IPS-20b (cell line): ENCODE results near the gene PHF20.
"Not testable (repeated sequence)": the region's sequence is repeated elsewhere in the genome, so short reads cannot be mapped to it uniquely, and the experiment has no call there.

Experiments used
- H3K27ac ChIP-seq: one replicate; pipeline ENCODE4 v1.5.1; 2013; ENCODE audit warnings: low read length
- H3K27me3 ChIP-seq: 2 replicates; pipeline ENCODE4 v1.6.1; 2013; ENCODE audit warnings: mild to moderate bottlenecking, low read length, inconsistent platforms; ENCODE audit not compliant: insufficient read depth
- H3K36me3 ChIP-seq: 2 replicates; pipeline ENCODE4 v1.6.1; 2013; ENCODE audit warnings: low read depth, mild to moderate bottlenecking, inconsistent platforms, low read length, moderate library complexity; ENCODE audit not compliant: insufficient read depth
- H3K4me1 ChIP-seq: 2 replicates; pipeline ENCODE4 v1.6.1; 2013; ENCODE audit warnings: mild to moderate bottlenecking, control low read depth, inconsistent platforms, low read length, moderate library complexity; ENCODE audit not compliant: insufficient read depth
- H3K4me3 ChIP-seq: 2 replicates; pipeline ENCODE4 v1.5.1; 2013; ENCODE audit warnings: mild to moderate bottlenecking, low read length, inconsistent platforms
- H3K9ac ChIP-seq: 2 replicates; pipeline ENCODE4 v1.6.1; 2013; ENCODE audit warnings: low read depth, mild to moderate bottlenecking, inconsistent platforms, low read length, moderate library complexity
- H3K9me3 ChIP-seq: 2 replicates; pipeline ENCODE4 v1.6.1; 2013; ENCODE audit warnings: mild to moderate bottlenecking, low read depth, low read length, inconsistent platforms; ENCODE audit not compliant: insufficient read depth

Gene PHF20

GRCh38 chr20:35742741-35743523 is 28.9 kb upstream of the PHF20 start:
- no peaks in the 10 kb centered on the region for H3K9me3 ChIP-seq
- peaks cover 38% of the 10 kb centered on the region for H3K36me3 ChIP-seq
- H3K4me1 ChIP-seq: peaks cover 9% of the 10 kb centered on the region; the same call in 1 of the 2 replicates
- H3K27ac ChIP-seq: peak overlapping the region; percentile 94
- peak overlapping the region; percentile 91 for H3K4me3 ChIP-seq
- peak overlapping the region; percentile 99 for H3K9ac ChIP-seq
- H3K27me3 ChIP-seq: no peaks in the 10 kb centered on the region

GRCh38 chr20:35743693-35744491 is 27.9 kb upstream of the PHF20 start:
- H3K9ac ChIP-seq: peak overlapping the region; percentile 99; the same call in 1 of the 2 replicates
- H3K4me1 ChIP-seq: peaks cover 9% of the 10 kb centered on the region; the same call in 1 of the 2 replicates
- peaks cover 28% of the 10 kb centered on the region for H3K36me3 ChIP-seq
- peak overlapping the region; percentile 91 for H3K4me3 ChIP-seq
- H3K9me3 ChIP-seq: no peaks in the 10 kb centered on the region
- no peaks in the 10 kb centered on the region for H3K27me3 ChIP-seq
- no peak overlapping the region for H3K27ac ChIP-seq

GRCh38 chr20:35744492-35744841 is 27.3 kb upstream of the PHF20 start:
- H3K4me1 ChIP-seq, H3K4me3 ChIP-seq, H3K27ac ChIP-seq, H3K9ac ChIP-seq, H3K27me3 ChIP-seq, H3K9me3 ChIP-seq: not testable (repeated sequence)
- H3K36me3 ChIP-seq: peaks cover 22% of the 10 kb centered on the region

GRCh38 chr20:35750611-35751010 is 21.2 kb upstream of the PHF20 start:
- Histone ChIP-seq H3K4me1 (no peaks in the 10 kb centered on the region), H3K36me3 (no peaks in the 10 kb centered on the region), H3K27ac (no peak overlapping the region), H3K27me3 (no peaks in the 10 kb centered on the region; the same call in 1 of the 2 replicates), H3K9ac (no peak overlapping the region), H3K9me3 (no peaks in the 10 kb centered on the region), H3K4me3 (no peak overlapping the region)

- no peak overlapping the region for H3K27ac ChIP-seq
- H3K9ac ChIP-seq: no peak overlapping the region
- H3K4me3 ChIP-seq: no peak overlapping the region
- no peaks in the 10 kb centered on the region for H3K27me3 ChIP-seq
- no peaks in the 10 kb centered on the region for H3K36me3 ChIP-seq
- no peaks in the 10 kb centered on the region for H3K4me1 ChIP-seq
- no peaks in the 10 kb centered on the region for H3K9me3 ChIP-seq
Measured at GRCh38 chr20:35756404-35756803, 15.4 kb upstream of the PHF20 start.

GRCh38 chr20:35757098-35757705 is 14.6 kb upstream of the PHF20 start:
- Histone ChIP-seq H3K9me3 (no peaks in the 10 kb centered on the region), H3K36me3 (no peaks in the 10 kb centered on the region), H3K4me3 (no peak overlapping the region), H3K4me1 (no peaks in the 10 kb centered on the region), H3K9ac (no peak overlapping the region), H3K27me3 (no peaks in the 10 kb centered on the region), H3K27ac (no peak overlapping the region)

- not testable (repeated sequence) for H3K4me1 ChIP-seq, H3K27ac ChIP-seq, H3K27me3 ChIP-seq, H3K9me3 ChIP-seq, H3K4me3 ChIP-seq, H3K9ac ChIP-seq, H3K36me3 ChIP-seq
Measured at GRCh38 chr20:35761548-35761947, 10.3 kb upstream of the PHF20 start.

GRCh38 chr20:35762461-35762860 is 9.4 kb upstream of the PHF20 start:
- H3K9me3 ChIP-seq: no peaks in the 10 kb centered on the region
- no peaks in the 10 kb centered on the region for H3K27me3 ChIP-seq
- no peak overlapping the region for H3K9ac ChIP-seq
- H3K4me3 ChIP-seq: no peak overlapping the region
- no peaks in the 10 kb centered on the region for H3K36me3 ChIP-seq
- no peak overlapping the region for H3K27ac ChIP-seq
- H3K4me1 ChIP-seq: no peaks in the 10 kb centered on the region

- peaks cover 14% of the 10 kb centered on the region; the same call in 1 of the 2 replicates for H3K4me1 ChIP-seq
- H3K27ac ChIP-seq, H3K36me3 ChIP-seq, H3K9me3 ChIP-seq, H3K4me3 ChIP-seq, H3K27me3 ChIP-seq, H3K9ac ChIP-seq: not testable (repeated sequence)
Measured at GRCh38 chr20:35764936-35765335, 6.9 kb upstream of the PHF20 start.

- no peak overlapping the region for H3K27ac ChIP-seq
Measured at GRCh38 chr20:35766843-35767242, 5.0 kb upstream of the PHF20 start.

GRCh38 chr20:35767683-35768481 is 3.9 kb upstream of the PHF20 start:
- peaks cover 11% of the 10 kb centered on the region for H3K27me3 ChIP-seq
- H3K4me3 ChIP-seq: no peak overlapping the region
- peaks cover 14% of the 10 kb centered on the region; the same call in 1 of the 2 replicates for H3K4me1 ChIP-seq
- H3K27ac ChIP-seq: no peak overlapping the region
- peak overlapping the region; percentile 18; the same call in 1 of the 2 replicates for H3K9ac ChIP-seq
- H3K36me3 ChIP-seq: no peaks in the 10 kb centered on the region
- H3K9me3 ChIP-seq: no peaks in the 10 kb centered on the region

More at GRCh38 chr20:35766843-35767242, 5.0 kb upstream of the PHF20 start:
- peaks cover 14% of the 10 kb centered on the region; the same call in 1 of the 2 replicates for H3K4me1 ChIP-seq
- H3K9me3 ChIP-seq: no peaks in the 10 kb centered on the region
- no peak overlapping the region for H3K9ac ChIP-seq
- H3K4me3 ChIP-seq: no peak overlapping the region
- H3K36me3 ChIP-seq: no peaks in the 10 kb centered on the region
- H3K27me3 ChIP-seq: peaks cover 11% of the 10 kb centered on the region
